A673 (cell line): ENCODE data around the gene SEMA4C.

ENCODE experiments used
- CTCF ChIP-seq: fragments of 300-800, 200-600 bp; sonication (generic); conservative IDR thresholded peaks from 2 replicates; pipeline ENCODE4 v1.5.1; 2017; ENCODE audit warnings: low read depth, mild to moderate bottlenecking, antibody characterized with exemption, low read length, moderate library complexity, mixed read lengths
- EZH2 ChIP-seq: fragments of 200-600 bp; sonication (generic); IDR thresholded peaks from 2 replicates; pipeline ENCODE4 v1.6.1; 2017; ENCODE audit warnings: borderline replicate concordance, low read depth, mild to moderate bottlenecking, mixed read lengths, antibody characterized with exemption, low read length; ENCODE audit not compliant: poor library complexity, severe bottlenecking

DNA sequence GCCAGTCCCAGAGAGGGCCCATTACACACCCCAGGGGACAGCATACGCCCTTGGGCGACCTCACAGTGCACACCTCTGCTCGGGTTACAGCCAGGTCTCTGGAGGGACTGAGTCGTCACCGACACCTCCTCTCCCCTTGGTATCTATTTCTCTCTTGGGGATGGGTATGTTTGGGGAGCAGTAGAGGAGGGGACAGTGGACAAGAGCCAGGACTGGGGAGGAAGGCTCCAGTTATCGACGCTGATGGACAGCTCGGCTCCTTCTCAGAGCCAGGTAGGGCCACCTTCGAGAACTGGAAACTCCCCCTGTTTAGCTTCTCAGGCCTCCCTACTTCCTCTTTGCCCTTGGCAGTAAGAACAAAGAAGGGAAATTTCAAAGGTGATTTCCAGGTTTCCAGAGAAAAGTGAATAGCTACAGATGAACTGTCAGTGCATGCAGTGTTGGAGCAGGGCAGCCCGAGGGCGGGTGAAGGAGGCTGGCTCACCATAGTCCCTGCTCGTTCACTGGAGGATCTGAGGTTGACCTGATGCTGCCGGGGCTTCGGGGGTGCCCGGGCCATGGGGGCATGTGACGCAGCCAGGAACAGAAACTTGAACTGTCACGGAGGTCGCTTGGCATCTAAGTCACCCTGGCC lies 4.4 kb upstream of the SEMA4C start:
- TF ChIP-seq CTCF: no peak
- no peak for TF ChIP-seq EZH2
